GM18907 (cell line): ENCODE measurements around the gene MAF.

Experiments
- ATAC-seq: cut with Tn5 transposase; IDR thresholded peaks from one replicate; pipeline ENCODE4 v1.9.1; 2021; ENCODE audit warnings: mild to moderate bottlenecking, moderate library complexity; ENCODE audit not compliant: unreplicated experiment

MAF gene

GRCh38 chr16:79613009-79613408, 12.5 kb upstream of the MAF start:
- no peak for ATAC-seq

- no peak for ATAC-seq
These were observed 11.7 kb upstream of the MAF start for GRCh38 chr16:79612207-79612606.

GRCh38 chr16:79610771-79611170, 10.2 kb upstream of the MAF start:
- ATAC-seq: no peak

GRCh38 chr16:79609861-79610260, 9.3 kb upstream of the MAF start:
- ATAC-seq: no peak

GRCh38 chr16:79608976-79609375, 8.4 kb upstream of the MAF start:
- no peak for ATAC-seq

- no peak for ATAC-seq
These were observed 7.0 kb upstream of the MAF start for GRCh38 chr16:79607587-79607986.

- no peak for ATAC-seq
These were observed 5.5 kb upstream of the MAF start for GRCh38 chr16:79605999-79606398.

GRCh38 chr16:79603055-79603454, 2.5 kb upstream of the MAF start:
- ATAC-seq: no peak

GRCh38 chr16:79602628-79603014, 2.1 kb upstream of the MAF start:
- no peak for ATAC-seq

- ATAC-seq: no peak
These were observed 1.5 kb upstream of the MAF start for GRCh38 chr16:79601931-79602627.

- no peak for ATAC-seq
These were observed 774 bp upstream of the MAF start for GRCh38 chr16:79601092-79601930.

GRCh38 chr16:79599837-79600637, 500 bp downstream of the MAF start:
- peak; percentile 61 for ATAC-seq

- ATAC-seq: no peak
These were observed 1.2 kb downstream of the MAF start for GRCh38 chr16:79599256-79599836.

GRCh38 chr16:79598348-79599181, 2.0 kb downstream of the MAF start:
- no peak for ATAC-seq

- ATAC-seq: no peak
These were observed 2.5 kb downstream of the MAF start for GRCh38 chr16:79598063-79598347.

- no peak for ATAC-seq
These were observed 3.1 kb downstream of the MAF start for GRCh38 chr16:79597277-79598062.

GRCh38 chr16:79595931-79596450, 4.5 kb downstream of the MAF start:
- no peak for ATAC-seq

GRCh38 chr16:79595231-79595641, 5.3 kb downstream of the MAF start:
- ATAC-seq: no peak

- no peak for ATAC-seq
These were observed 6.8 kb downstream of the MAF start for GRCh38 chr16:79593754-79594153.
